HL-60 (cell line): ENCODE results near the gene AGPAT3.

Experiments used
- DNase-seq, 2 experiments: peaks; one replicate each; pipeline ENCODE4 v3.0.0-alpha.2; 2010 to 2020; ENCODE audit warnings: low read depth in 1 of 2, low spot score in 1 of 2
- H3K27ac ChIP-seq: fragments of 250-450 bp; sonication (Bioruptor Pico); replicated peaks from 2 replicates; pipeline ENCODE4 v1.5.1; 2020; ENCODE audit warnings: mild to moderate bottlenecking, moderate library complexity
- H3K27me3 ChIP-seq: fragments of 250-450 bp; sonication (Bioruptor Pico); 2 replicates; pipeline ENCODE4 v1.5.1; 2021; ENCODE audit warnings: mild to moderate bottlenecking, moderate library complexity; ENCODE audit not compliant: insufficient read depth, poor library complexity, severe bottlenecking
- H3K4me3 ChIP-seq: replicated peaks from 2 replicates; pipeline ENCODE4 v1.5.1; 2011; ENCODE audit warnings: mild to moderate bottlenecking, control low read depth, low read length; ENCODE audit not compliant: insufficient read depth
- GABPA ChIP-seq: IDR thresholded peaks from 2 replicates; pipeline ENCODE4 v1.6.1; 2012; ENCODE audit warnings: low read depth
- POLR2AphosphoS5 ChIP-seq: IDR thresholded peaks from 2 replicates; pipeline ENCODE4 v1.6.1; 2012; ENCODE audit warnings: low read depth
- SPI1 ChIP-seq: IDR thresholded peaks from 2 replicates; pipeline ENCODE4 v1.6.1; 2012; ENCODE audit warnings: low read depth, mild to moderate bottlenecking, borderline replicate concordance
- TF ChIP-seq, protein P1 (sequence below): IDR thresholded peaks from 2 replicates; pipeline ENCODE4 v1.6.1; 2012; ENCODE audit warnings: low read depth; ENCODE audit not compliant: insufficient replicate concordance
- TF ChIP-seq, protein P2 (sequence below): IDR thresholded peaks from one replicate; pipeline ENCODE4 v1.5.1; 2011; ENCODE audit warnings: low read length, control low read depth, inconsistent platforms; ENCODE audit not compliant: insufficient read depth

The AGPAT3 gene

DNA sequence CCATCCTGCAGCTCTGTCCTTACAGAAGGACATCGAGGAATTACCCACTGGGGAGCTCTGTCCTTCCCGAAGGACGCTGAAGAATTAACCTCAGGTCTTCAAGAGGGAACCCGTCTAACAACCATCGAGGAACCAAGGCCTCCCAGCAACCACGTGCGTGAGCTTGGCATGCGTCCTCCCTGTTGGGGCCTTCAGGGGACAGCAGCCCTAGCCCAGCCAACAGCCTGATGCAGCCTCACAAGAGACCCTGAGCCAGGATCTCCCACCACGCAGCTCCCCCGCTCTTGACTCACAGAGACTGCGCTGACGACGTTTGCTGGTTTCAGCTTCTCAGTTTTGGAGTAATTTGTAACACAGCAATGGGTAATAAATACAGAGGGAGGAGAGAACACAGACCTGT, 19.6 kb upstream of the AGPAT3 start:
- TF ChIP-seq, protein P1, sequence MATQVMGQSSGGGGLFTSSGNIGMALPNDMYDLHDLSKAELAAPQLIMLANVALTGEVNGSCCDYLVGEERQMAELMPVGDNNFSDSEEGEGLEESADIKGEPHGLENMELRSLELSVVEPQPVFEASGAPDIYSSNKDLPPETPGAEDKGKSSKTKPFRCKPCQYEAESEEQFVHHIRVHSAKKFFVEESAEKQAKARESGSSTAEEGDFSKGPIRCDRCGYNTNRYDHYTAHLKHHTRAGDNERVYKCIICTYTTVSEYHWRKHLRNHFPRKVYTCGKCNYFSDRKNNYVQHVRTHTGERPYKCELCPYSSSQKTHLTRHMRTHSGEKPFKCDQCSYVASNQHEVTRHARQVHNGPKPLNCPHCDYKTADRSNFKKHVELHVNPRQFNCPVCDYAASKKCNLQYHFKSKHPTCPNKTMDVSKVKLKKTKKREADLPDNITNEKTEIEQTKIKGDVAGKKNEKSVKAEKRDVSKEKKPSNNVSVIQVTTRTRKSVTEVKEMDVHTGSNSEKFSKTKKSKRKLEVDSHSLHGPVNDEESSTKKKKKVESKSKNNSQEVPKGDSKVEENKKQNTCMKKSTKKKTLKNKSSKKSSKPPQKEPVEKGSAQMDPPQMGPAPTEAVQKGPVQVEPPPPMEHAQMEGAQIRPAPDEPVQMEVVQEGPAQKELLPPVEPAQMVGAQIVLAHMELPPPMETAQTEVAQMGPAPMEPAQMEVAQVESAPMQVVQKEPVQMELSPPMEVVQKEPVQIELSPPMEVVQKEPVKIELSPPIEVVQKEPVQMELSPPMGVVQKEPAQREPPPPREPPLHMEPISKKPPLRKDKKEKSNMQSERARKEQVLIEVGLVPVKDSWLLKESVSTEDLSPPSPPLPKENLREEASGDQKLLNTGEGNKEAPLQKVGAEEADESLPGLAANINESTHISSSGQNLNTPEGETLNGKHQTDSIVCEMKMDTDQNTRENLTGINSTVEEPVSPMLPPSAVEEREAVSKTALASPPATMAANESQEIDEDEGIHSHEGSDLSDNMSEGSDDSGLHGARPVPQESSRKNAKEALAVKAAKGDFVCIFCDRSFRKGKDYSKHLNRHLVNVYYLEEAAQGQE: no peak
- no peak for TF ChIP-seq POLR2AphosphoS5
- TF ChIP-seq SPI1: no peak
- TF ChIP-seq, protein P2, sequence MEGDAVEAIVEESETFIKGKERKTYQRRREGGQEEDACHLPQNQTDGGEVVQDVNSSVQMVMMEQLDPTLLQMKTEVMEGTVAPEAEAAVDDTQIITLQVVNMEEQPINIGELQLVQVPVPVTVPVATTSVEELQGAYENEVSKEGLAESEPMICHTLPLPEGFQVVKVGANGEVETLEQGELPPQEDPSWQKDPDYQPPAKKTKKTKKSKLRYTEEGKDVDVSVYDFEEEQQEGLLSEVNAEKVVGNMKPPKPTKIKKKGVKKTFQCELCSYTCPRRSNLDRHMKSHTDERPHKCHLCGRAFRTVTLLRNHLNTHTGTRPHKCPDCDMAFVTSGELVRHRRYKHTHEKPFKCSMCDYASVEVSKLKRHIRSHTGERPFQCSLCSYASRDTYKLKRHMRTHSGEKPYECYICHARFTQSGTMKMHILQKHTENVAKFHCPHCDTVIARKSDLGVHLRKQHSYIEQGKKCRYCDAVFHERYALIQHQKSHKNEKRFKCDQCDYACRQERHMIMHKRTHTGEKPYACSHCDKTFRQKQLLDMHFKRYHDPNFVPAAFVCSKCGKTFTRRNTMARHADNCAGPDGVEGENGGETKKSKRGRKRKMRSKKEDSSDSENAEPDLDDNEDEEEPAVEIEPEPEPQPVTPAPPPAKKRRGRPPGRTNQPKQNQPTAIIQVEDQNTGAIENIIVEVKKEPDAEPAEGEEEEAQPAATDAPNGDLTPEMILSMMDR: no peak
- no peak for TF ChIP-seq GABPA
- no peak overlapping the region for H3K4me3 ChIP-seq
- DNase-seq: no peak

DNA sequence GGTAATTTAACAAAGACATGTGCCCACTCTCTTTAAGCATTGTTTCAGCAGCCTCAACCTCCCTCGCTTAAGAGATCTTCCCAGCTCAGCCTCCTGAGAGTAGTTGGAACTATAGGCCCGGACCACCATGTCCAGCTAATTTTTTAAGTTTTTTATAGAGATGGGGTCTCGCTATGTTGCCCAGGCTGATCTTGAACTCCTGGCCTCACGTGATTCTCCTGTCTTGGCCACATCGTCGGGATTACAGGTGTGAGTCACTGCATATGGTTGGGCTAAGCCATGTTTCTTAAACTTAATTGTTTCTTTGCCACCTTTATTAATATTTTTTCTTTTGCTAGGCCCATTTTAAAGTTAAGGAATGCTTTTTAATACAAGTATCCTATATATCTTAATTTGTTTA, 18.6 kb upstream of the AGPAT3 start:
- no peak for DNase-seq
- H3K27ac ChIP-seq: no peak overlapping the region
- no peak overlapping the region for H3K4me3 ChIP-seq
- TF ChIP-seq GABPA: no peak
- no peaks in the 10 kb centered on the region for H3K27me3 ChIP-seq

More for the DNA sequence above, 19.6 kb upstream of the AGPAT3 start:
- Histone ChIP-seq H3K27ac (no peak overlapping the region), H3K27me3 (no peaks in the 10 kb centered on the region)

DNA sequence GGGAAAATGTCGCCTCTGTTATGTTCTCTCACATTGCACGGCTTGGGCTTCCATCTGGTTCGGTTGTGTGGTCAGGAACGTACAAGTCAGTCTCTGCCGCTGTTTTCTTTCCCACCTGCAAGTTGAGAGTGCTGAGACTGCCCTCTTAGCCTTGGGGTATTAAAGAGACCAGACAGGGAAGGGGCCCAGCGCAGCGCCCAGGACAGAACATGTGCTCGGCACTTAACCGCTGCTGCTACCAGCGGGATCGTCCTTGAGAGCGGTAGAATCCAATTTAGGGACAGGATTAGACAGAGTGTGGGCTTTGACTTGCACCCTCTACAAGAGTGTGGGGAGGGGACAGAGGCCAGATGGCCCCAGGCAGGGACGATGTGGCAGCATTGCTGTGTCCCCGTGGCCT, 17.7 kb upstream of the AGPAT3 start:
- no peak for TF ChIP-seq GABPA
- no peak for TF ChIP-seq POLR2AphosphoS5
- no peak for TF ChIP-seq SPI1
- TF ChIP-seq, protein P1: no peak
- TF ChIP-seq, protein P2: no peak
- Histone ChIP-seq H3K4me3 (no peak overlapping the region), H3K27ac (no peak overlapping the region), H3K27me3 (no peaks in the 10 kb centered on the region)
- no peak for DNase-seq

DNA sequence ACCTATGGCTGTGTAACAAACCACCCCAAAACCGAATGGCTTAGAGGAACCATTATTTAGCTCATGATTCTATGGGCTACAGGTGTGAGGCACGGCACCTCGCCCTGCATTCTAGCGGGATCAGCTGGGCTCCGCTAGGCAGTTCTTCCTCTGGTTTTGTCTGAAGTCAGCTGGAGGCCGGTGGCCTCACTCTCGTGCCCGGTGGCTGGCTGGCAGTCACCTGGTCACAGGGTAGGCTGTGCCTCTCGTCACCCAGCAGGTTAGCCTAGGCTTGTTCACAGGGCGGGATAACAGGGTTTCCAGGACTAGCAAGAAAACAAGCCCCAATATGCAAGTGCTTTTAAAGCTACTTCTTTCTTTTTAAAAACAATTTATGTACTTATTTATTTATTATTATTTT, 16.3 kb upstream of the AGPAT3 start:
- no peaks in the 10 kb centered on the region for H3K27me3 ChIP-seq
- H3K27ac ChIP-seq: no peak overlapping the region
- H3K4me3 ChIP-seq: no peak overlapping the region
- no peak for DNase-seq
- TF ChIP-seq POLR2AphosphoS5: no peak
- TF ChIP-seq GABPA: no peak
- TF ChIP-seq, protein P1: no peak
